Stimulated activated CD8-positive, alpha-beta memory T cell treated with anti-CD3 and anti-CD28 coated beads, Interleukin-15, amount 100 ng/mL, for 48 hours (primary cell): ENCODE measurements around the gene KIF22.
A peak's percentile ranks its signal among the peaks of the same experiment; 100 is the strongest.
"Not testable (repeated sequence)": the region's sequence is repeated elsewhere in the genome, so short reads cannot be mapped to it uniquely, and the experiment has no call there.

Experiments
- DNase-seq, 2 donors: peaks; one replicate each; pipeline ENCODE4 v3.0.0-alpha.2; 2020; ENCODE audit warnings: low read depth in 2 of 2

KIF22 gene

GRCh38 chr16:29790183-29790948 is at the start of gene KIF22:
Gene KIF22 (plus strand): TSS chr16:29790751. CDS start chr16:29790760, 9 bp downstream.
- DNase-seq = peak; percentile 100

- DNase-seq = no peak
These were observed 47.8 kb upstream of the KIF22 start for GRCh38 chr16:29742683-29743275.

GRCh38 chr16:29743475-29743826 is 47.1 kb upstream of the KIF22 start:
- DNase-seq = no peak

- DNase-seq = no peak
These were observed 46.6 kb upstream of the KIF22 start for GRCh38 chr16:29743827-29744531.

GRCh38 chr16:29744541-29745101 is 45.9 kb upstream of the KIF22 start:
- no peak for DNase-seq

GRCh38 chr16:29745121-29745852 is 45.3 kb upstream of the KIF22 start:
- DNase-seq = peak; percentile 49 to 62

- peak; percentile 86 to 87 for DNase-seq
These were observed 44.7 kb upstream of the KIF22 start, which contains the start of gene C16orf54 for GRCh38 chr16:29745853-29746345. Gene C16orf54 (minus strand): TSS chr16:29745990. CDS start chr16:29744951, 1,039 bp downstream.

- not testable (repeated sequence) for DNase-seq
These were observed 44.0 kb upstream of the KIF22 start for GRCh38 chr16:29746518-29746917.

GRCh38 chr16:29747947-29748759 is 42.4 kb upstream of the KIF22 start:
- DNase-seq = no peak

- DNase-seq = not testable (repeated sequence)
These were observed 41.8 kb upstream of the KIF22 start for GRCh38 chr16:29748760-29749149.

- no peak for DNase-seq
These were observed 37.0 kb upstream of the KIF22 start for GRCh38 chr16:29753516-29753915.

- no peak for DNase-seq
These were observed 33.9 kb upstream of the KIF22 start for GRCh38 chr16:29756654-29757053.

- DNase-seq = not testable (repeated sequence)
These were observed 33.5 kb upstream of the KIF22 start for GRCh38 chr16:29757086-29757485.

- DNase-seq = no peak
These were observed 32.5 kb upstream of the KIF22 start for GRCh38 chr16:29757950-29758466.

- no peak for DNase-seq
These were observed 29.8 kb upstream of the KIF22 start for GRCh38 chr16:29760567-29761279.

- not testable (repeated sequence) for DNase-seq
These were observed 29.3 kb upstream of the KIF22 start for GRCh38 chr16:29761280-29761651.

- DNase-seq = no peak
These were observed 28.7 kb upstream of the KIF22 start for GRCh38 chr16:29761882-29762281.

GRCh38 chr16:29763326-29763725 is 27.2 kb upstream of the KIF22 start:
- no peak for DNase-seq

GRCh38 chr16:29765167-29766032 is 25.2 kb upstream of the KIF22 start:
- DNase-seq = no peak
